ENCODE results near the gene SLC29A3. TPM values are rescaled to one million over a fixed set of nuclear protein-coding genes. Genes with fewer than 3 reads are reported as not detected.
A peak's percentile ranks its signal among the peaks of the same experiment; 100 is the strongest.

Gene SLC29A3
- total RNA-seq, 2 donors from 2014 or later, result 14.1 to 16.8 TPM

- WGBS, 2 experiments (ENCODE audit: insufficient coverage in 1 of 2, insufficient read length in 1 of 2), result 71 to 100% methylated on average over 1 to 3 of the region's 3 CpGs
- no peaks in the 10 kb centered on the region for H3K9me3 ChIP-seq (ENCODE audit: control insufficient read depth, low read length)
- H3K4me1 ChIP-seq (ENCODE audit: control insufficient read depth, insufficient read depth, low read length), result no peaks in the 10 kb centered on the region
- DNase-seq, result no peak
- Mint-ChIP-seq H3K27me3 (ENCODE audit: insufficient read depth) (no peaks in the 10 kb centered on the region), H3K36me3 (ENCODE audit: low read depth) (peaks cover 12% of the 10 kb centered on the region), H3K9me3 (no peaks in the 10 kb centered on the region), H3K4me3 (no peak overlapping the region), H3K27ac (peak overlapping the region; percentile 70), H3K4me1 (peaks cover 21% of the 10 kb centered on the region)
- H3K27ac ChIP-seq (ENCODE audit: low read depth, low read length), result peak overlapping the region; percentile 66
- TF ChIP-seq CTCF (conservative IDR thresholded peaks at IDR 0.05), result no peak
- no peaks in the 10 kb centered on the region for H3K27me3 ChIP-seq (ENCODE audit: control insufficient read depth, insufficient read depth, low read length, poor library complexity, severe bottlenecking)
- H3K4me3 ChIP-seq (ENCODE audit: low read length), result no peak overlapping the region
- H3K9ac ChIP-seq (ENCODE audit: extremely low read depth, low read length, poor library complexity, severe bottlenecking), result no peak overlapping the region
- no peaks in the 10 kb centered on the region for H3K36me3 ChIP-seq (ENCODE audit: control insufficient read depth, insufficient read depth, low read length)
Observed at GRCh38 chr10:71344993-71345480, 26.0 kb downstream of the SLC29A3 start.

- H3K4me3 ChIP-seq (ENCODE audit: low read length), result no peak overlapping the region
- H3K36me3 ChIP-seq (ENCODE audit: control insufficient read depth, insufficient read depth, low read length), result no peaks in the 10 kb centered on the region
- no peaks in the 10 kb centered on the region for H3K9me3 ChIP-seq (ENCODE audit: control insufficient read depth, low read length)
- H3K27me3 Mint-ChIP-seq (ENCODE audit: insufficient read depth), result no peaks in the 10 kb centered on the region
- H3K27ac Mint-ChIP-seq, result peak overlapping the region; percentile 70
- H3K4me1 Mint-ChIP-seq, result peaks cover 17% of the 10 kb centered on the region
- no peak overlapping the region for H3K9ac ChIP-seq (ENCODE audit: extremely low read depth, low read length, poor library complexity, severe bottlenecking)
- H3K9me3 Mint-ChIP-seq, result no peaks in the 10 kb centered on the region
- peaks cover 11% of the 10 kb centered on the region for H3K36me3 Mint-ChIP-seq (ENCODE audit: low read depth)
- H3K27me3 ChIP-seq (ENCODE audit: control insufficient read depth, insufficient read depth, low read length, poor library complexity, severe bottlenecking), result no peaks in the 10 kb centered on the region
- peak overlapping the region; percentile 66 for H3K27ac ChIP-seq (ENCODE audit: low read depth, low read length)
- no peaks in the 10 kb centered on the region for H3K4me1 ChIP-seq (ENCODE audit: control insufficient read depth, insufficient read depth, low read length)
- 84 to 93% methylated on average over 5 to 10 of the region's 10 CpGs for WGBS, 2 experiments (ENCODE audit: insufficient coverage in 1 of 2, insufficient read length in 1 of 2)
- no peak for TF ChIP-seq CTCF (conservative IDR thresholded peaks at IDR 0.05)
- no peak for DNase-seq
- no peak overlapping the region for H3K4me3 Mint-ChIP-seq
Observed at GRCh38 chr10:71345694-71346093, 26.6 kb downstream of the SLC29A3 start.

- no peaks in the 10 kb centered on the region for H3K27me3 Mint-ChIP-seq (ENCODE audit: insufficient read depth)
- H3K9me3 Mint-ChIP-seq, result no peaks in the 10 kb centered on the region
- H3K9ac ChIP-seq (ENCODE audit: extremely low read depth, low read length, poor library complexity, severe bottlenecking), result no peak overlapping the region
- peaks cover 15% of the 10 kb centered on the region for H3K36me3 Mint-ChIP-seq (ENCODE audit: low read depth)
- no peaks in the 10 kb centered on the region for H3K27me3 ChIP-seq (ENCODE audit: control insufficient read depth, insufficient read depth, low read length, poor library complexity, severe bottlenecking)
- DNase-seq, result no peak
- H3K9me3 ChIP-seq (ENCODE audit: control insufficient read depth, low read length), result no peaks in the 10 kb centered on the region
- no peak overlapping the region for H3K4me3 Mint-ChIP-seq
- WGBS, 2 experiments (ENCODE audit: insufficient coverage in 1 of 2, insufficient read length in 1 of 2), result 91% methylated on average over 3 of the region's 3 CpGs; no CpG with 5 or more reads in 1 of the 2 experiments
- no peaks in the 10 kb centered on the region for H3K4me1 ChIP-seq (ENCODE audit: control insufficient read depth, insufficient read depth, low read length)
- no peak overlapping the region for H3K27ac ChIP-seq (ENCODE audit: low read depth, low read length)
- no peak overlapping the region for H3K27ac Mint-ChIP-seq
- peaks cover 17% of the 10 kb centered on the region for H3K4me1 Mint-ChIP-seq
- TF ChIP-seq CTCF (conservative IDR thresholded peaks at IDR 0.05), result no peak
- H3K36me3 ChIP-seq (ENCODE audit: control insufficient read depth, insufficient read depth, low read length), result no peaks in the 10 kb centered on the region
- H3K4me3 ChIP-seq (ENCODE audit: low read length), result no peak overlapping the region
Observed at GRCh38 chr10:71346731-71347130, 27.7 kb downstream of the SLC29A3 start.

Data from endodermal cell (in vitro differentiated cells).